Measurements from ENCODE around the gene NLK.
"Not testable (repeated sequence)": the region's sequence is repeated elsewhere in the genome, so short reads cannot be mapped to it uniquely, and the experiment has no call there.

Gene NLK

GRCh38 chr17:28235066-28235700 lies 192.7 kb downstream of the NLK start:
- DNase-seq, result not testable (repeated sequence)

GRCh38 chr17:28236033-28236653 lies 193.7 kb downstream of the NLK start:
- not testable (repeated sequence) for DNase-seq

- DNase-seq, result not testable (repeated sequence)
Observed at GRCh38 chr17:28238547-28239270, 196.2 kb downstream of the NLK start.

GRCh38 chr17:28239271-28239624 lies 196.8 kb downstream of the NLK start:
- DNase-seq, result no peak

- DNase-seq, result no peak
Observed at GRCh38 chr17:28240688-28241340, 198.3 kb downstream of the NLK start.

- no peak for DNase-seq
Observed at GRCh38 chr17:28242791-28243190, 200.3 kb downstream of the NLK start.

- DNase-seq, result not testable (repeated sequence)
Observed at GRCh38 chr17:28243268-28243667, 200.8 kb downstream of the NLK start.

- DNase-seq, result no peak
Observed at GRCh38 chr17:28244446-28244845, 202.0 kb downstream of the NLK start.
